GM12875 (cell line): ENCODE measurements around the gene PPM1B.

Experiments
- H3K4me3 ChIP-seq: one replicate; pipeline ENCODE4 v1.5.1; 2011; ENCODE audit warnings: low read depth, low read length, control low read depth
- TF ChIP-seq, protein P1 (sequence below): IDR thresholded peaks from 2 replicates; pipeline ENCODE4 v1.5.1; 2011; ENCODE audit warnings: low read depth, mild to moderate bottlenecking, control low read depth, inconsistent platforms, low read length, moderate library complexity, borderline replicate concordance; ENCODE audit not compliant: insufficient read depth

PPM1B gene

GRCh38 chr2:44277541-44277940 lies 108.9 kb downstream of the PPM1B start:
- TF ChIP-seq, protein P1, sequence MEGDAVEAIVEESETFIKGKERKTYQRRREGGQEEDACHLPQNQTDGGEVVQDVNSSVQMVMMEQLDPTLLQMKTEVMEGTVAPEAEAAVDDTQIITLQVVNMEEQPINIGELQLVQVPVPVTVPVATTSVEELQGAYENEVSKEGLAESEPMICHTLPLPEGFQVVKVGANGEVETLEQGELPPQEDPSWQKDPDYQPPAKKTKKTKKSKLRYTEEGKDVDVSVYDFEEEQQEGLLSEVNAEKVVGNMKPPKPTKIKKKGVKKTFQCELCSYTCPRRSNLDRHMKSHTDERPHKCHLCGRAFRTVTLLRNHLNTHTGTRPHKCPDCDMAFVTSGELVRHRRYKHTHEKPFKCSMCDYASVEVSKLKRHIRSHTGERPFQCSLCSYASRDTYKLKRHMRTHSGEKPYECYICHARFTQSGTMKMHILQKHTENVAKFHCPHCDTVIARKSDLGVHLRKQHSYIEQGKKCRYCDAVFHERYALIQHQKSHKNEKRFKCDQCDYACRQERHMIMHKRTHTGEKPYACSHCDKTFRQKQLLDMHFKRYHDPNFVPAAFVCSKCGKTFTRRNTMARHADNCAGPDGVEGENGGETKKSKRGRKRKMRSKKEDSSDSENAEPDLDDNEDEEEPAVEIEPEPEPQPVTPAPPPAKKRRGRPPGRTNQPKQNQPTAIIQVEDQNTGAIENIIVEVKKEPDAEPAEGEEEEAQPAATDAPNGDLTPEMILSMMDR = no peak
- no peak overlapping the region for H3K4me3 ChIP-seq

- TF ChIP-seq, protein P1 = no peak
- H3K4me3 ChIP-seq = no peak overlapping the region
Measured at GRCh38 chr2:44280869-44281268, 112.2 kb downstream of the PPM1B start.
